GM18909 (cell line): ENCODE results near the gene STPG3.
A peak's percentile ranks its signal among the peaks of the same experiment; 100 is the strongest.

Experiments used
- ATAC-seq: cut with Tn5 transposase; IDR thresholded peaks from one replicate; pipeline ENCODE4 v1.9.1; 2021; ENCODE audit warnings: mild to moderate bottlenecking; ENCODE audit not compliant: unreplicated experiment, poor library complexity

STPG3 gene

GRCh38 chr9:137251194-137251461, at the start of gene STPG3:
Gene STPG3, plus strand, starts transcription at chr9:137251286. Its CDS starts 1 bp downstream, at chr9:137251287.
- ATAC-seq = no peak

- ATAC-seq = no peak
Observed at GRCh38 chr9:137202966-137203365, 48.1 kb upstream of the STPG3 start.

GRCh38 chr9:137204731-137205125, 46.4 kb upstream of the STPG3 start:
- ATAC-seq = no peak

GRCh38 chr9:137205126-137206069, 45.7 kb upstream of the STPG3 start, which contains the start of the genes NDOR1 and TMEM203:
Gene NDOR1, plus strand, starts transcription at chr9:137205700. Its CDS starts 78 bp downstream, at chr9:137205778.
Gene TMEM203, minus strand, starts transcription at chr9:137205648. Its CDS starts 234 bp downstream, at chr9:137205414.
- peak; percentile 51 for ATAC-seq

- ATAC-seq = no peak
Observed at GRCh38 chr9:137206602-137207001, 44.5 kb upstream of the STPG3 start.

GRCh38 chr9:137211532-137211931, 39.6 kb upstream of the STPG3 start:
- ATAC-seq = no peak

GRCh38 chr9:137212520-137212919, 38.6 kb upstream of the STPG3 start:
- no peak for ATAC-seq

GRCh38 chr9:137213160-137214060, 37.7 kb upstream of the STPG3 start:
- no peak for ATAC-seq

- ATAC-seq = no peak
Observed at GRCh38 chr9:137214620-137215019, 36.5 kb upstream of the STPG3 start.

GRCh38 chr9:137215196-137215986, 35.7 kb upstream of the STPG3 start:
- no peak for ATAC-seq

GRCh38 chr9:137216188-137216965, 34.7 kb upstream of the STPG3 start:
- no peak for ATAC-seq

- no peak for ATAC-seq
Observed at GRCh38 chr9:137217276-137218211, 33.5 kb upstream of the STPG3 start.

GRCh38 chr9:137218212-137218753, 32.8 kb upstream of the STPG3 start:
- ATAC-seq = no peak

- no peak for ATAC-seq
Observed at GRCh38 chr9:137218754-137219271, 32.3 kb upstream of the STPG3 start.

- ATAC-seq = no peak
Observed at GRCh38 chr9:137219757-137220316, 31.2 kb upstream of the STPG3 start.

- no peak for ATAC-seq
Observed at GRCh38 chr9:137220317-137221094, 30.6 kb upstream of the STPG3 start.

GRCh38 chr9:137221095-137221505, 30.0 kb upstream of the STPG3 start:
- ATAC-seq = no peak
